HUES48 (cell line): ENCODE results near the gene DMD.

Source experiments
- H3K27ac ChIP-seq: one replicate; pipeline ENCODE4 v1.7.0; 2013; ENCODE audit warnings: low read depth, low read length, inconsistent platforms
- H3K27me3 ChIP-seq: 2 replicates; pipeline ENCODE4 v1.6.1; 2013; ENCODE audit warnings: mild to moderate bottlenecking, low read length; ENCODE audit not compliant: control insufficient read depth, insufficient read depth
- H3K36me3 ChIP-seq: 2 replicates; pipeline ENCODE4 v1.6.1; 2013; ENCODE audit warnings: low read length; ENCODE audit not compliant: control insufficient read depth, insufficient read depth
- H3K4me1 ChIP-seq: 2 replicates; pipeline ENCODE4 v1.6.1; 2013; ENCODE audit warnings: mild to moderate bottlenecking, low read length; ENCODE audit not compliant: control insufficient read depth, insufficient read depth
- H3K4me3 ChIP-seq: 2 replicates; pipeline ENCODE4 v1.5.1; 2013; ENCODE audit warnings: mild to moderate bottlenecking, low read depth, low read length
- H3K9ac ChIP-seq: 2 replicates; pipeline ENCODE4 v1.6.1; 2013; ENCODE audit warnings: mild to moderate bottlenecking, low read depth, low read length, moderate library complexity
- H3K9me3 ChIP-seq: 2 replicates; pipeline ENCODE4 v1.6.1; 2013; ENCODE audit warnings: low read length; ENCODE audit not compliant: control insufficient read depth, insufficient read depth

The DMD gene

DNA sequence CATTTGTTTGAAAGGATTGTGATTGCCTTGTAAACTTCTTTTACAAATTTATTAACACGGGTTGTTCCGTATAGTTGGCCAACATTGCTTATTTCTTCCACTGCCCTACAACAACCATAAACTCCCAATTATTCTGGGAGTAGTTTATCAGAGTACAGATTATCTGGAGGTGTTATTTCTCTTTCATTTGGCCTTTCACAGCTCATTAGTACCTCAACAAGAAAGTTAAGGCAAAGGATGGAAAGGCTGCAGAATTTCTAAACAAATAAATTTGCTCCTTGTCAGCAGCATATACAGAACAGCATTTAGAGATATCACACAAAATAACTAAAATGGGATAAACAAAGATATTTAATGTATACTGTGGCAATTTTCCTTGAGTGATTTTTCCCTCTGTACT is 548.8 kb downstream of the DMD start:
- Histone ChIP-seq H3K27ac (no peak overlapping the region), H3K9ac (no peak overlapping the region), H3K4me3 (no peak overlapping the region), H3K36me3 (no peaks in the 10 kb centered on the region), H3K27me3 (no peaks in the 10 kb centered on the region), H3K4me1 (no peaks in the 10 kb centered on the region), H3K9me3 (no peaks in the 10 kb centered on the region)

- Histone ChIP-seq H3K4me3 (no peak overlapping the region), H3K27ac (no peak overlapping the region), H3K9ac (no peak overlapping the region), H3K36me3 (no peaks in the 10 kb centered on the region), H3K9me3 (no peaks in the 10 kb centered on the region), H3K27me3 (no peaks in the 10 kb centered on the region), H3K4me1 (peaks cover 14% of the 10 kb centered on the region; the same call in 1 of the 2 replicates)
These were observed 566.7 kb downstream of the DMD start for GRCh38 chrX:32644476-32645245.

GRCh38 chrX:32642283-32642682 is 569.1 kb downstream of the DMD start:
- peaks cover 3% of the 10 kb centered on the region; the same call in 1 of the 2 replicates for H3K27me3 ChIP-seq
- H3K4me1 ChIP-seq: peaks cover 14% of the 10 kb centered on the region; the same call in 1 of the 2 replicates
- H3K9me3 ChIP-seq: no peaks in the 10 kb centered on the region
- no peak overlapping the region for H3K9ac ChIP-seq
- no peak overlapping the region for H3K27ac ChIP-seq
- H3K36me3 ChIP-seq: no peaks in the 10 kb centered on the region
- no peak overlapping the region for H3K4me3 ChIP-seq

GRCh38 chrX:32618154-32618553 is 593.2 kb downstream of the DMD start:
- Histone ChIP-seq H3K27me3 (no peaks in the 10 kb centered on the region), H3K4me3 (no peak overlapping the region), H3K36me3 (no peaks in the 10 kb centered on the region), H3K9ac (no peak overlapping the region), H3K27ac (no peak overlapping the region), H3K9me3 (peaks cover 7% of the 10 kb centered on the region; the same call in 1 of the 2 replicates), H3K4me1 (peaks cover 9% of the 10 kb centered on the region)

DNA sequence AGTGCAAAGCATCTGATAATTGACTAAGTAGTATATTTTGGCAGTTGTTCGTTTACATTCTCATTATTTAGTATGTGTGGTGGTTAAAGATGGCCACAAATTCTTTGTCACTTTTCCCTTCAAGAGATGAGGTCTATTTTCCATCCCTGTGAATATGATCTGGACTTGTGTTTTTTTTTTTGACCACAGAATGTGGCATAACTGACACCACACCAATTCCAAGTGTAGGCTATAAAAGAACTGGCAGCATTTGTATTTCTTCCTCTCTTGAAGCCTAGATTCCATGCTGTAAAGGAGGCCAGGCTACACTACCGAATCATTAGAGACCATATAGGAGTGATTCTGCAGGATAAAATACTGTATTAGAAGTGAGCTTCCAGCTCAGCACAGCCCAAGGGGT is 596.6 kb downstream of the DMD start:
- no peaks in the 10 kb centered on the region for H3K27me3 ChIP-seq
- H3K4me1 ChIP-seq: peaks cover 9% of the 10 kb centered on the region; the same call in 1 of the 2 replicates
- no peak overlapping the region for H3K27ac ChIP-seq
- no peak overlapping the region for H3K4me3 ChIP-seq
- H3K36me3 ChIP-seq: no peaks in the 10 kb centered on the region
- peaks cover 7% of the 10 kb centered on the region; the same call in 1 of the 2 replicates for H3K9me3 ChIP-seq
- H3K9ac ChIP-seq: no peak overlapping the region

DNA sequence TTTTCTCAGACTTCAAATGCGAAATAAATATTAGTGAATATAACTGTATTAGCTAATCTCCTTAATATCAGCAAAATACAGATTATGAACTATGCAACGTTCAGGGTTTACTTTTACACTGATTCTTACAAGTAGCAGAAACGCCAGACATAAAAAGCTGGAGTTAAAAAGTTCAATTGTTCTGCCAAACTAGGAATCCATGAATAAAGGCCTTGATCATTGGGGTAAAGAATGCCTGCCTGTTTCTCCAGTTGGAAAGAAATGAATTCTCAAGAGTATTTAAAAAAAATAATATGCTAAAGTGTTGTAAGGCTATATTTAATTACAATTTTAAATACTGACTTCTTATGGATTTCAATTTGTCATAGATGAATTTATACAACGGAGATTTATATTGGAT is 612.2 kb downstream of the DMD start:
- Histone ChIP-seq H3K36me3 (no peaks in the 10 kb centered on the region), H3K4me3 (no peak overlapping the region), H3K4me1 (no peaks in the 10 kb centered on the region), H3K27me3 (no peaks in the 10 kb centered on the region), H3K27ac (no peak overlapping the region), H3K9ac (no peak overlapping the region), H3K9me3 (no peaks in the 10 kb centered on the region)

DNA sequence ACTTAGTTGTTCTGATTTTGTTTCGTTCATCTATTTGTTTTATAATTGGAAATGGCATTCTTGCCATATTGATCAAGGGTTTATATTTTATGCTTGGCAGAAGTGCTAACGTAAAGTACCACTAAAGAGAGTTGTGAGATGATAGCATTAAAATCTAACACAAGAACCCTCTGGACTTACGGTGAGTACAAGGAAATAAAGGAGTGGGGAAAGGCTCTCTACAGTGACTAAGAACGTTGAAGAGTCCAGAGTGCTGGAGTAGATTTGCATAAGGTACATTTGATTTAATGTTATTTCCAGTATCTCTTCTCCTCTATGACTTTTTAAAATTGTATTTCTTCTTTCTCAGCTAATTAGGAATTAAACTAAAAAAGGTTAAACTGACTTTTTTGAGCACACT is 612.6 kb downstream of the DMD start:
- Histone ChIP-seq H3K27me3 (no peaks in the 10 kb centered on the region), H3K4me1 (no peaks in the 10 kb centered on the region), H3K36me3 (no peaks in the 10 kb centered on the region), H3K9ac (no peak overlapping the region), H3K4me3 (no peak overlapping the region), H3K9me3 (no peaks in the 10 kb centered on the region), H3K27ac (no peak overlapping the region)

DNA sequence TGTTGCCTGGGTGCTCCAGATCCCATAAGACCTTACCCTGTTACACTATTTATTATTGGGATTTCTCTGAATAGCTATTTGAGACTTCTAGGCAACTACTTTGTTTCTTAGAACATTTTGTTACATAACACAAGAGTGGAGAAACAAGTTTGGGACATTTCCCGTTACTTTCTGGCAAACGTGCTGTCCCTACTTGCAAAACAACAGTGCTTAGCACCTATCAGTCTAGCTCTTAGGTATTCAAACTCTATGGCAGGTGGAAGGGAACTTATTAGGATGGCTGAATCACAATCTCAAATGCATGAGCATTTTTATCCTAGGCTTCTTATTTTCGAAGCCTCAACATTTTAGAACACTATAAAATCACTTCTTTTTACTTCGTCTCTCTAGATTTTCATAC is 613.6 kb downstream of the DMD start:
- Histone ChIP-seq H3K4me3 (no peak overlapping the region), H3K27ac (no peak overlapping the region), H3K36me3 (no peaks in the 10 kb centered on the region), H3K9me3 (no peaks in the 10 kb centered on the region; the same call in 1 of the 2 replicates), H3K9ac (no peak overlapping the region), H3K4me1 (no peaks in the 10 kb centered on the region), H3K27me3 (no peaks in the 10 kb centered on the region)

DNA sequence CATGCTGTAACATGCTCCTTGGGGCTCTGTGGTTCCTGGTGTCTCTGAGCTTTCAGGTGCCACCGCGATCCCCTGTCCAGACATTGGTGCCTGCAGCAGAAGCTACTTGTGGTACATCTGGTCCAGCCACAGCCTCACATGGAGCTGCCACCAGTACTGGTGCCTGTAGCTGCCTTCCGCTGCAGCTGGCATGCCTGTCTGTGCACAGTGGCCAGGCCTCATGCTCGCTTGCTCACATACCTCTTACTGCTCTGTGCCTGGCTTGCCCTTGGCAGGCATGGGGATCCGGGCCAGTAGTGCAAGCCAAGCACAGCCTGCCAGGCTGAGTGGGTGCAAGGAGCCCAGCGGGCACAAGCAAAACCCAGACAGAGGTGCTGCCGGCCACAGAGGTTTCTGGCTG is 618.6 kb downstream of the DMD start:
- no peaks in the 10 kb centered on the region for H3K36me3 ChIP-seq
- peaks cover 9% of the 10 kb centered on the region for H3K9me3 ChIP-seq
- H3K4me3 ChIP-seq: no peak overlapping the region
- H3K4me1 ChIP-seq: no peaks in the 10 kb centered on the region
- no peaks in the 10 kb centered on the region for H3K27me3 ChIP-seq
- H3K27ac ChIP-seq: no peak overlapping the region
- H3K9ac ChIP-seq: no peak overlapping the region

- H3K9me3 ChIP-seq: peaks cover 9% of the 10 kb centered on the region
- no peaks in the 10 kb centered on the region for H3K36me3 ChIP-seq
- H3K27ac ChIP-seq: no peak overlapping the region
- H3K9ac ChIP-seq: no peak overlapping the region
- H3K27me3 ChIP-seq: no peaks in the 10 kb centered on the region
- H3K4me1 ChIP-seq: no peaks in the 10 kb centered on the region
- no peak overlapping the region for H3K4me3 ChIP-seq
These were observed 619.8 kb downstream of the DMD start for GRCh38 chrX:32591589-32591988.

DNA sequence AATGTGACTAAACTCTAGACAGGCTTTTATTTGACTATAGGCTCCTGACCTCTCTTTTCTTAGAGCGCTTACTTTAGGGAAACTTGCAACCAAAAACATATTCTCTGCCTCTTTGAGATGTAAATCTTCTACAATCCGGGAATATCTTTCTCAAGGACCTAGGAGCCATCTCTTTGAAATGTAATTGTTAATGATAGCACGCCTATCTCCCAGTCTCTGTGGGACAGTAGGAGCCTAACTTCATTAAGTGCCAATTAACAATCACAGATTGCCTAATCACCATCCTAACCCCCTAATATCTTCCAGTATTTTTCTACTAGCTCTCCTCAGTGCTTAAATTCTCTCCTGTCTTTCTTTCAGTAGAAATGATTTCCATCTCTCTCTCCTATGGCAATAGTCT is 628.6 kb downstream of the DMD start:
- no peak overlapping the region for H3K27ac ChIP-seq
- no peaks in the 10 kb centered on the region for H3K9me3 ChIP-seq
- no peak overlapping the region for H3K9ac ChIP-seq
- H3K27me3 ChIP-seq: peaks cover 41% of the 10 kb centered on the region
- H3K4me3 ChIP-seq: peak overlapping the region; percentile 2; the same call in 1 of the 2 replicates
- H3K4me1 ChIP-seq: peaks cover 8% of the 10 kb centered on the region
- no peaks in the 10 kb centered on the region for H3K36me3 ChIP-seq
